Peyer's patch (tissue), 4 donors: ENCODE results near the gene SLC35F4.

Experiments used
- POLR2A ChIP-seq, 2 donors: fragments of 450-650 bp; IDR thresholded peaks; one replicate each; pipeline ENCODE4 v1.5.1; 2017; ENCODE audit warnings: antibody characterized with exemption in 2 of 2, mild to moderate bottlenecking in 2 of 2, moderate library complexity in 2 of 2
- TF ChIP-seq, protein P1 (sequence below), 6 experiments: fragments of 450-650 bp in 4 of 6; fragments of 200-600 bp in 2 of 6; sonication (generic) in 1 of 6; IDR thresholded peaks; one replicate each; pipeline ENCODE4 v1.5.1; 2017 to 2019; ENCODE audit warnings: antibody characterized with exemption in 6 of 6, mild to moderate bottlenecking in 3 of 6, moderate library complexity in 1 of 6

DNA sequence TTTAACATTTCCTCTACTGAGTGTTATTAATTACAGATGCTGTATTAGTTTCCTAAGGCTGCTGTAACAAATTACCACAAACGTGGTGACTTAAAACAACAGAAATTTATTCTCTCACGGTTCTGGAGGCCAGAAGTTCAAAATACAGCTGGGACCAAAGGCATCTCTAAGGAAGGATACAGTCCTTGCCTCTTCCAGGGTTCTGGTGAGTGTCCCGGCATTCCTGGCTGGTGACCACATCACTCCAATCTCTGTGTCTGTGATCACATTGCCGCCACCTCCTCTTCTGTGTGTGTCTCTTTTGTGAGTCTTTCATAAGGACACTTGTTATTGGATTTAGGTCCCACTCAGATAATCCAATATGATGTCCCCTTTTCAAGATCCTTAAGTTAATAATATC lies 287.1 kb downstream of the SLC35F4 start:
- TF ChIP-seq, protein P1, sequence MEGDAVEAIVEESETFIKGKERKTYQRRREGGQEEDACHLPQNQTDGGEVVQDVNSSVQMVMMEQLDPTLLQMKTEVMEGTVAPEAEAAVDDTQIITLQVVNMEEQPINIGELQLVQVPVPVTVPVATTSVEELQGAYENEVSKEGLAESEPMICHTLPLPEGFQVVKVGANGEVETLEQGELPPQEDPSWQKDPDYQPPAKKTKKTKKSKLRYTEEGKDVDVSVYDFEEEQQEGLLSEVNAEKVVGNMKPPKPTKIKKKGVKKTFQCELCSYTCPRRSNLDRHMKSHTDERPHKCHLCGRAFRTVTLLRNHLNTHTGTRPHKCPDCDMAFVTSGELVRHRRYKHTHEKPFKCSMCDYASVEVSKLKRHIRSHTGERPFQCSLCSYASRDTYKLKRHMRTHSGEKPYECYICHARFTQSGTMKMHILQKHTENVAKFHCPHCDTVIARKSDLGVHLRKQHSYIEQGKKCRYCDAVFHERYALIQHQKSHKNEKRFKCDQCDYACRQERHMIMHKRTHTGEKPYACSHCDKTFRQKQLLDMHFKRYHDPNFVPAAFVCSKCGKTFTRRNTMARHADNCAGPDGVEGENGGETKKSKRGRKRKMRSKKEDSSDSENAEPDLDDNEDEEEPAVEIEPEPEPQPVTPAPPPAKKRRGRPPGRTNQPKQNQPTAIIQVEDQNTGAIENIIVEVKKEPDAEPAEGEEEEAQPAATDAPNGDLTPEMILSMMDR (IDR thresholded peaks at IDR 0.05), result no peak
- TF ChIP-seq POLR2A (IDR thresholded peaks at IDR 0.05), result no peak
